ENCODE measurements around the gene UHRF1.

DNA sequence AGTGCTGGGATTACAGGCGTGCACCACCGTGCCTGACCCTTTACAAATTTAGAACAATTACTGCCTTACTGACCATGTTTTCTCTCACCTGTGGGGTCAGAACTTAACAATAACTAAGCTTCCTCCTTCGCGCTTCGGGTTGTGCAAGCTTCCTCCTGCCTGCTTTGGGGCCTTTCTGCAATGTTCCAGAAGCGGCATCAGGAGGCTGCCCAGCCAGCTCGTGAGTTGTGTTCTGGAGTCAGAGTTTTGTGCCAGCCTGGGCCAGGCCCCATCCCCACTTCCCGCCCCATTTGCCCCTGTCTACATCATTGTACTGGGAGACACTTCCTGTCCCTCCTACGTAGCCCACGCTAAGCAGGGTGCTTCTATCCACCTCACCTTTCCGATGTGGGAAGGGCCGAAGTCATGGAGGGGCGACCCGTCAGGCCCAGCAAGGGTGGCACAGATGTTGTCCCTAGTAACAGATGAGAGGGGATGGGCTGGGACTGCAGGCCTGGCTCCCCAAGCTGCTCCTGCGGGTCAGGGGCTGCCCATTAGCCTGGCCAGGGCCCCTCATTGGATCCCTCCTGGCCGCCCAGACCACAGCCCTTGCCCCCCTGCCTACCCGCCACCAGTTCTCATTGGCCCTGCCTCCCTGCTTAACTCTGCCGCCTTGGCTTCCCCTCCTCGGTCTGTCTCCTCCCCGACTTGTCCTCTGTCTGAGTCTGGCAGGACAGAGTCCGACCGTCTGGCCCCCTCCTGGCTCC lies 13.4 kb downstream of the UHRF1 start:
- TF ChIP-seq POLR2AphosphoS5 (IDR thresholded peaks at IDR 0.05) = no peak
- TF ChIP-seq, protein P1, sequence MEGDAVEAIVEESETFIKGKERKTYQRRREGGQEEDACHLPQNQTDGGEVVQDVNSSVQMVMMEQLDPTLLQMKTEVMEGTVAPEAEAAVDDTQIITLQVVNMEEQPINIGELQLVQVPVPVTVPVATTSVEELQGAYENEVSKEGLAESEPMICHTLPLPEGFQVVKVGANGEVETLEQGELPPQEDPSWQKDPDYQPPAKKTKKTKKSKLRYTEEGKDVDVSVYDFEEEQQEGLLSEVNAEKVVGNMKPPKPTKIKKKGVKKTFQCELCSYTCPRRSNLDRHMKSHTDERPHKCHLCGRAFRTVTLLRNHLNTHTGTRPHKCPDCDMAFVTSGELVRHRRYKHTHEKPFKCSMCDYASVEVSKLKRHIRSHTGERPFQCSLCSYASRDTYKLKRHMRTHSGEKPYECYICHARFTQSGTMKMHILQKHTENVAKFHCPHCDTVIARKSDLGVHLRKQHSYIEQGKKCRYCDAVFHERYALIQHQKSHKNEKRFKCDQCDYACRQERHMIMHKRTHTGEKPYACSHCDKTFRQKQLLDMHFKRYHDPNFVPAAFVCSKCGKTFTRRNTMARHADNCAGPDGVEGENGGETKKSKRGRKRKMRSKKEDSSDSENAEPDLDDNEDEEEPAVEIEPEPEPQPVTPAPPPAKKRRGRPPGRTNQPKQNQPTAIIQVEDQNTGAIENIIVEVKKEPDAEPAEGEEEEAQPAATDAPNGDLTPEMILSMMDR (IDR thresholded peaks at IDR 0.05) = no peak

All from prostate gland (tissue), 2 donors.